ENCODE data around the gene CTSE.
"Not testable (repeated sequence)": the region's sequence is repeated elsewhere in the genome, so short reads cannot be mapped to it uniquely, and the experiment has no call there.

- TF ChIP-seq YY1 (IDR thresholded peaks at IDR 0.05; ENCODE audit: low read depth) = peak; percentile 75
- TF ChIP-seq EP300 (IDR thresholded peaks at IDR 0.05; ENCODE audit: borderline replicate concordance) = peak; percentile 98
- peak; percentile 4; the same call in 1 of the 2 replicates for TF ChIP-seq RAD21 (IDR thresholded peaks at IDR 0.05; ENCODE audit: low read depth)
- TF ChIP-seq, protein P1, sequence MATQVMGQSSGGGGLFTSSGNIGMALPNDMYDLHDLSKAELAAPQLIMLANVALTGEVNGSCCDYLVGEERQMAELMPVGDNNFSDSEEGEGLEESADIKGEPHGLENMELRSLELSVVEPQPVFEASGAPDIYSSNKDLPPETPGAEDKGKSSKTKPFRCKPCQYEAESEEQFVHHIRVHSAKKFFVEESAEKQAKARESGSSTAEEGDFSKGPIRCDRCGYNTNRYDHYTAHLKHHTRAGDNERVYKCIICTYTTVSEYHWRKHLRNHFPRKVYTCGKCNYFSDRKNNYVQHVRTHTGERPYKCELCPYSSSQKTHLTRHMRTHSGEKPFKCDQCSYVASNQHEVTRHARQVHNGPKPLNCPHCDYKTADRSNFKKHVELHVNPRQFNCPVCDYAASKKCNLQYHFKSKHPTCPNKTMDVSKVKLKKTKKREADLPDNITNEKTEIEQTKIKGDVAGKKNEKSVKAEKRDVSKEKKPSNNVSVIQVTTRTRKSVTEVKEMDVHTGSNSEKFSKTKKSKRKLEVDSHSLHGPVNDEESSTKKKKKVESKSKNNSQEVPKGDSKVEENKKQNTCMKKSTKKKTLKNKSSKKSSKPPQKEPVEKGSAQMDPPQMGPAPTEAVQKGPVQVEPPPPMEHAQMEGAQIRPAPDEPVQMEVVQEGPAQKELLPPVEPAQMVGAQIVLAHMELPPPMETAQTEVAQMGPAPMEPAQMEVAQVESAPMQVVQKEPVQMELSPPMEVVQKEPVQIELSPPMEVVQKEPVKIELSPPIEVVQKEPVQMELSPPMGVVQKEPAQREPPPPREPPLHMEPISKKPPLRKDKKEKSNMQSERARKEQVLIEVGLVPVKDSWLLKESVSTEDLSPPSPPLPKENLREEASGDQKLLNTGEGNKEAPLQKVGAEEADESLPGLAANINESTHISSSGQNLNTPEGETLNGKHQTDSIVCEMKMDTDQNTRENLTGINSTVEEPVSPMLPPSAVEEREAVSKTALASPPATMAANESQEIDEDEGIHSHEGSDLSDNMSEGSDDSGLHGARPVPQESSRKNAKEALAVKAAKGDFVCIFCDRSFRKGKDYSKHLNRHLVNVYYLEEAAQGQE (IDR thresholded peaks at IDR 0.05; ENCODE audit: low read depth) = not testable (repeated sequence)
- not testable (repeated sequence) for TF ChIP-seq CEBPB (IDR thresholded peaks at IDR 0.05); USF1 (IDR thresholded peaks at IDR 0.05); ZBTB7A (IDR thresholded peaks at IDR 0.05; ENCODE audit: low read depth); EGR1 (IDR thresholded peaks at IDR 0.05)
- peak; percentile 84 for TF ChIP-seq MAX (IDR thresholded peaks at IDR 0.05)
- peak; percentile 71 for TF ChIP-seq TAF1 (IDR thresholded peaks at IDR 0.05; ENCODE audit: low read depth)
- TF ChIP-seq FOXM1 (IDR thresholded peaks at IDR 0.05; ENCODE audit: borderline replicate concordance, low read depth) = peak; percentile 98
- 0 out of 2 replicates have a peak, but pooled peaks have one; percentile 54 for TF ChIP-seq CREB1 (IDR thresholded peaks at IDR 0.05; ENCODE audit: low read depth)
- TF ChIP-seq NFIC (IDR thresholded peaks at IDR 0.05) = peak; percentile 93
- peak; percentile 99 for TF ChIP-seq TCF12 (IDR thresholded peaks at IDR 0.05; ENCODE audit: low read depth)
Measured at GRCh38 chr1:206052919-206053610, 29.4 kb upstream of the CTSE start, which contains the start of gene RHEX.

Measured in Ishikawa (cell line).